ENCODE measurements around the gene INO80B.
"Not testable (repeated sequence)": the region's sequence is repeated elsewhere in the genome, so short reads cannot be mapped to it uniquely, and the experiment has no call there.

INO80B gene

DNA sequence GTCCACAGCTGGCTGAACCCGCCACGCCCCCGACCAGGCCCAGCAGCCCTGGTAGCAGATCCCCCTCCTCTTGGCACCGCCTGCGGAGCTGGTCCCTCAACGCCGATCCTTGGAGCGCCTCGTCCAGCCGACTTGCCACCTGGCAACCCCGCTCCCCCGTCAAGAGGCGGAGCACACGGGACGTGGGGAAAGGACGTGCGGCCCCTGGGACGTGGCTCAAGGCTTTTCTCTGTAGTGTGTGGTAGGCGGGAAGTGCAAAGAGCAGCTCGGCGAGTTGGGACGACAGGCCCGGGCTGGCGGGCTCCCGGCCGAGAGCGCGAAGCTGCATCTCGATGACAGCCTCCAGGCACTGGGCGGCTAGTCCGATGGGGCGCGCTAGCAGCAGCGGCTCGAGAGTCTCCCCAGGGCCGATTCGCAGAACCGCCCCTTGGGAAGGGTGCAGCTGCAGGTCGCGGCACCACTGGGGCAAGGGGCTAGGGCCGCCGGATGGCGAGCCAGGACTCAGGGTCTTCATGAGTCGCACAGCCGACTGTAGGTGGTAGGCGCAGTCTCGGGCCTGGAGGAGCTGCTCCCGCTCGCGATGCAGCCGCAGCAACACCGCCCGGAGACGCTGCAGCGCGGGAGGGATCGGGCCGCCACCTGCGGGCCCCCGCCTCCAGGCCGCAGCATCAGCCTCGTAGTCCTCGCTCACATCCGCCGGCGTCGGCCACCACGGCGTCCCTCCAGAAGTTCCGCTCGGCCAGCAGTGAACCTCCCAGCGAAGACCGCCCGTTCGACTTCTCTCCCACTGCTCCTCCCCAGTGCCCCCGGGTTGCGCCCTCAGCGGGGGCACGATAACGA lies 27.3 kb downstream of the INO80B start:
- DNase-seq (ENCODE audit: low spot score), result peak; percentile 73
- in situ Hi-C loops (cut with MboI; ENCODE audit: low sequenced_read_pairs, unreplicated experiment), result loop anchor here (10.0 to 25.0 kb wide), 2 partner anchors 113 to 380 kb away; no protein-coding TSS in a partner anchor
- TF ChIP-seq CTCF (IDR thresholded peaks at IDR 0.05; ENCODE audit: borderline replicate concordance, control extremely low read depth, extremely low read depth, insufficient read depth, missing control alignments), result no peak

- in situ Hi-C loops (cut with MboI; ENCODE audit: low sequenced_read_pairs, unreplicated experiment), result loop anchor here (10.0 to 25.0 kb wide), 2 partner anchors 112 to 379 kb away; no protein-coding TSS in a partner anchor
- peak; percentile 94 for DNase-seq (ENCODE audit: low spot score)
- peak; percentile 95 for TF ChIP-seq CTCF (IDR thresholded peaks at IDR 0.05; ENCODE audit: borderline replicate concordance, control extremely low read depth, extremely low read depth, insufficient read depth, missing control alignments)
Measured at GRCh38 chr2:74482801-74483674, 28.2 kb downstream of the INO80B start, which contains the start of the genes CCDC142 and TTC31. TSS of gene CCDC142 (minus strand) at chr2:74482998. CDS start at chr2:74482837, 161 bp downstream. TSS of gene TTC31 (plus strand) at chr2:74483081. CDS start at chr2:74483096, 15 bp downstream.

- in situ Hi-C loops (cut with MboI; ENCODE audit: low sequenced_read_pairs, unreplicated experiment), result loop anchor here (10.0 to 25.0 kb wide), 2 partner anchors 111 to 379 kb away; no protein-coding TSS in a partner anchor
- DNase-seq (ENCODE audit: low spot score), result not testable (repeated sequence)
Measured at GRCh38 chr2:74483675-74484164, 28.8 kb downstream of the INO80B start.

DNA sequence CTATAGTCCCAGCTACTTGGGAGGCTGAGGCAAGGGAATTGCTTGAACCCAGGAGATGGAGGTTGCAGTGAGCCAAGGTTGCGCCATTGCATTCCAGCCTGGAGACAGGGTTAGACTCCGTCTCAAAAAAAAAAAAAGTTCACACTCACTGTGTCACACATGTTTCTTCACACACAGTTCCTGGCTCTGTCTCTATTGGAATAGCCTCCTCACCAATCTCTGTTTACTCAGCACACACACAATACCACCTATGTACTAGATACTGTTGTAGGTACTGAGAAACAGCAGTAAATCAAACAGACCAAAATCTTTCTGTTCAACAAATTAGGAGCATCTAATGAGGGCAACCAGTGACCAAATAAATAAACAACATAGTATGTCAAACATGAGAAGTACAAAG lies 31.3 kb downstream of the INO80B start:
- TF ChIP-seq CTCF (IDR thresholded peaks at IDR 0.05; ENCODE audit: borderline replicate concordance, control extremely low read depth, extremely low read depth, insufficient read depth, missing control alignments), result no peak
- in situ Hi-C loops (cut with MboI; ENCODE audit: low sequenced_read_pairs, unreplicated experiment), result loop anchor here (10.0 to 25.0 kb wide), 2 partner anchors 109 to 376 kb away; no protein-coding TSS in a partner anchor
- no peak for DNase-seq (ENCODE audit: low spot score)

DNA sequence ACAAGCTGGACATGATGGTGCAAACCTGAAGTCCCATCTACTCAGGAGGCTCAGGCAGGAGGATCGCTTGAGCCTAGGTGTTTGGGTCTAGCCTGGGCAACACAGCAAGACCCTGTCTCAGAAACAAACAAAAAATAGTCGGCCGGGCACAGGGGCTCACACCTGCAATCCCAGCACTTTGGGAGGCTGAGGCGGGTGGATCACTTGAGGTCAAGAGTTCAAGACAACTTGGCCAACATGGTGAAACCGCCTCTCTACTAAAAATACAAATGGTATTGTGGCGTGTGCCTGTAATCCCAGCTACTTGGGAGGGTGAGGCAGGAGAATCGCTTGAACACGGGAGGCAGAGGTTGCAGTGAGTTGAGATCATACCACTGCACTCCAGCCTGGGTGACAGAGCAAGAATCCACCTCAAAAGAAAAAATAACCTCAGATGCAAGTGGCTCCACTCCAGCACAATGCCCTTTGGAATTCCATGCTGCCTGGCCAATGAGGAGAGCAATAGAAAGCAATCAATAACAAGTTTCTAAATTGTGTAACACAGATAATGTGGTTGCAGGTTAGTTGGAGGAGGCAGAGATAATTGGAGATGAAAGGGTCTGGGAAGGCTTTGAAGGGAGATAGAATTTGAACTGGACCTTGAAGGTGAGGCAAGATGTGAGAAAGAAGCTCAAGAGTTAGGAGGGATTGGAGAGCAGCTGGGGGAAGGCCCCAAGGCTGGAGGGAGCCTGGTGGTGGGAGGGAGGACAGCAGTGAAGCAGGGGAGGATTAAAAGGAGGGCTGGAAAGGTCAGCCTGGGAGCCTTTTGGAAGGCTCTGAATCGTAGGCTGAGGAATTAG lies 34.0 kb downstream of the INO80B start:
- DNase-seq (ENCODE audit: low spot score), result no peak
- no peak for TF ChIP-seq CTCF (IDR thresholded peaks at IDR 0.05; ENCODE audit: borderline replicate concordance, control extremely low read depth, extremely low read depth, insufficient read depth, missing control alignments)
- in situ Hi-C loops (cut with MboI; ENCODE audit: low sequenced_read_pairs, unreplicated experiment), result loop anchor here (10.0 to 25.0 kb wide), 2 partner anchors 106 to 373 kb away; no protein-coding TSS in a partner anchor

- TF ChIP-seq CTCF (IDR thresholded peaks at IDR 0.05; ENCODE audit: borderline replicate concordance, control extremely low read depth, extremely low read depth, insufficient read depth, missing control alignments), result no peak
- no peak for DNase-seq (ENCODE audit: low spot score)
- in situ Hi-C loops (cut with MboI; ENCODE audit: low sequenced_read_pairs, unreplicated experiment), result loop anchor here (10.0 to 25.0 kb wide), 2 partner anchors 105 to 372 kb away; no protein-coding TSS in a partner anchor
Measured at GRCh38 chr2:74489906-74490305, 35.0 kb downstream of the INO80B start.
